IgD-negative memory B cell (primary cell): Measurements from ENCODE around the gene CD300LB. TPM values are rescaled to one million over a fixed set of nuclear protein-coding genes. Genes with fewer than 3 reads are reported as not detected.

Experiments used
- H3K27ac Mint-ChIP-seq, 3 donors: one replicate each; pipeline ENCODE4 v1.8.0; 2020 to 2022; ENCODE audit warnings: mild to moderate bottlenecking in 3 of 3, mixed read lengths in 3 of 3, moderate library complexity in 1 of 3
- H3K27me3 Mint-ChIP-seq: one replicate; pipeline ENCODE4 v1.8.0; 2021; ENCODE audit warnings: mixed read lengths
- H3K36me3 Mint-ChIP-seq: one replicate; pipeline ENCODE4 v1.8.0; 2020; ENCODE audit warnings: mild to moderate bottlenecking, mixed read lengths
- H3K4me1 Mint-ChIP-seq, 3 donors: one replicate each; pipeline ENCODE4 v1.8.0; 2020 to 2022; ENCODE audit warnings: mixed read lengths in 3 of 3, mild to moderate bottlenecking in 1 of 3
- H3K4me3 Mint-ChIP-seq, 4 donors: one replicate each; pipeline ENCODE4 v1.8.0; 2020 to 2022; ENCODE audit warnings: mild to moderate bottlenecking in 4 of 4, mixed read lengths in 4 of 4, moderate library complexity in 3 of 4
- H3K9me3 Mint-ChIP-seq, 3 donors: one replicate each; pipeline ENCODE4 v1.8.0; 2020 to 2021; ENCODE audit warnings: mixed read lengths in 3 of 3, mild to moderate bottlenecking in 1 of 3
- polyA plus RNA-seq: library from polyadenylated mRNA; unstranded; fragments of 300-500 nt; fragmentation: Illumina TruSeq; gene quantifications from one replicate; pipeline ENCODE4 v1.2.3, GENCODE V29; 2021

CD300LB gene
- polyA plus RNA-seq, 1 donor from 2014 or later: not detected

DNA sequence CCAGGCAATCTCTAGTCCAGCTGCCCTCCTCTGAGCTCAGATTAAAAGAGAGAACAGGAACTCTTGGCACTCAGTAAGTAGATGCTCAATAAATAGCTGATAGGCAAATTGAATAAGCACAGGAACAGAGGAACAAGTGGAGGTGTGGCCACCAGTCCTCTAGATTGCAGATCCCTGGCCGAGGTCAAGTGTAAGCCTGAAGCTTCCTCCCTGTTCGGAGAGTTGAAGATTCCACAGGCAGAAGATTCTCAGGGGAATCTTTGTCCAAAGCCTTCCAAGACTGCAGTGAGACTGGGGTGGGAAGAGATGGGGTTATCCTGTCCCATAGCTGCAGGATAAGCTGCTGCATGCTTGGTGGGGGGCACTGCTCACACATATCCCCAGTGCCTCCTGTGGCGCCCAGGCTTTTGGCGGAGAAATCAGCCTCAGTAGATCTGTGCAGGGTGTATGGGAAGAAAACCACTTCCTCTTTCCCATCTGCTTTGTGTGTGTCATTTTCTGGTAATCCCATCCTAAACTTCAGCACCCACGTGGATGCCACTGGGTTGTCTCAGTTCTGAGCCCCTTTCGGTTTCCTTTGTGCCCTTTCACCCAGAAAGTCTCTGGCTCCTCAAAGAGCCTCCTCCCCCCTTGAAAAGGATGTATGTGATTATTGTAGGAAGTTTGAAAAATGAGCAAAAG, 52.7 kb downstream of the CD300LB start:
- peaks cover 4 to 13% (median 8%) of the 10 kb centered on the region in 3 donors for H3K4me1 Mint-ChIP-seq
- H3K27me3 Mint-ChIP-seq: peaks cover 2% of the 10 kb centered on the region
- peak overlapping the region in 3 of 4 donors; percentile 46 to 65 (median 56) for H3K4me3 Mint-ChIP-seq
- peaks cover 16% of the 10 kb centered on the region for H3K36me3 Mint-ChIP-seq
- H3K27ac Mint-ChIP-seq: peak overlapping the region in 2 of 3 donors; percentile 33 to 70
- H3K9me3 Mint-ChIP-seq: peaks cover 0 to 10% (median 2%) of the 10 kb centered on the region in 3 donors

DNA sequence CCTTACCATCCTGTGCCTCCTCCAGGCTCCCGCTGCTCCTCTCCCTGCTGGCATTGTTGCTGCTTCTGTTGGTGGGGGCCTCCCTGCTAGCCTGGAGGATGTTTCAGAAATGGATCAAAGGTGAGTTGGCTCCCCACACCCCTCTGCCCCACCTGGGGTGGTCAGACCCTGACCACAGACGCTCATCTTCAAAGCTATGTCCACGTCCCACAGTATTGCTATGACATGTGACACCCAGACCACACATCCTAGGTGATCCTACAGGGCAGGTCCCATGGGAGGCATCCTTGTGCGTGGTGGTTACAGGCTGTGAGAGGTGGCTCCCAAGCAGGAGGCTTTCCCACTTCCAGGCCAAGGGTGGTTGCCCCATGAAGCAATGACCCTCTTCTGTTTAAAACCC, 53.9 kb downstream of the CD300LB start:
- Mint-ChIP-seq H3K27me3 (peaks cover 2% of the 10 kb centered on the region), H3K4me1 (peaks cover 4 to 13% (median 8%) of the 10 kb centered on the region in 3 donors), H3K4me3 (no peak overlapping the region), H3K27ac (peak overlapping the region in 2 of 3 donors; percentile 53 to 59), H3K36me3 (peaks cover 16% of the 10 kb centered on the region), H3K9me3 (peaks cover 0 to 10% (median 2%) of the 10 kb centered on the region in 3 donors)

DNA sequence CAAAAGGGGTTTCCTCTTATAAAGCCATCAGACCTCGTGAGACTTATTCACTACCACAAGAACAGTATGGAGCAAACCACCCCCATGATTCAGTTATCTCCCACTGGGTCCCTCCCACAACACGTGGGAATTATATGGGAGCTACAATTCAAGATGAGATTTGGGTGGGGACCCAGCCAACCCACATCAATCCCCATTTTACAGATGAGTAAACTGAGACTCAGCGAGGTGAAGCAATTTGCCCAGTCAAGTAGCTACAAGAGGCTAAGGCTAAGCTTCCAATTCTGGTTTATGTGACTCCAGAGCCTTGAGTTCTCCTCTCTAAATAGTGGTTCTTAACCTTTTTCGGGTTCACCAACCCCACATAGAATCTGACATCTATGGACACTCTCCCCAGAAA, 56.1 kb downstream of the CD300LB start:
- Mint-ChIP-seq H3K4me3 (peak overlapping the region in 1 of 4 donors; percentile 33), H3K36me3 (peaks cover 16% of the 10 kb centered on the region), H3K9me3 (peaks cover 0 to 10% (median 2%) of the 10 kb centered on the region in 3 donors), H3K27ac (no peak overlapping the region), H3K27me3 (peaks cover 2% of the 10 kb centered on the region), H3K4me1 (peaks cover 4 to 13% (median 9%) of the 10 kb centered on the region in 3 donors)

DNA sequence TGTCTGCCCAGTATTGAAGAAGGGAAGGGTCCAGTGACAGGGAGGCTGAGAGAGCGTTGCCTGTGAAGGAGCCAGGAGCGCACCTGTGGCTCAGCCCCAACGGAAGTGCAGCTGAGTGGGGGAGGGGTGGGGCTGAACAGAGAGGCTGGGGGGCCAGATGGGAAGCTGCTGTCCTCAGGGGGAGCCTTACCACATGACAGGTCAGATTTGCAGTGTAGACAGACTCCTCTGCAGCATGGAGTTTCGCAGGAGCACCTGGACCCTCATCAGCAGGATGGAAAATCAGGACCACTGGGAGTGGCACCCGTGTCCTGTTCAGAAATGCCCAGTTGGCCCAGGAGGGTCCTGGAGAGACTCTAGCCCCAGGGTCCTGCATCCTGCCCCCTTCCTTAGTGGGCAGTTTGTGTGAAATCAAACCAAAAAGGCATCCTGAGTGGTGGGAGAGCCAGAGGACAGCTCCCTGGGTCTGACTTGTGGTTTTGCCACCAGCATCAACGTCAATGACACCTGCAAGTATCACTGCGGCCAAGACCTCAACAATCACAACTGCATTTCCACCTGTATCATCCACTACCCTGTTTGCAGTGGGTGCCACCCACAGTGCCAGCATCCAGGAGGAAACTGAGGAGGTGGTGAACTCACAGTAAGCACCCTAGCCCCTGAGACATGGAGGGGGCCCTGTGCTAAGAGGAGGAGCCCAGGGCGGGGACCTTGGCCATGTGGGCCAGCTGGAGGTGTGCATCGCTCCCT, 57.1 kb downstream of the CD300LB start:
- H3K27ac Mint-ChIP-seq: peak overlapping the region in 1 of 3 donors; percentile 17
- H3K4me1 Mint-ChIP-seq: peaks cover 0 to 12% (median 9%) of the 10 kb centered on the region in 3 donors
- peak overlapping the region in 1 of 4 donors; percentile 48 for H3K4me3 Mint-ChIP-seq
- H3K36me3 Mint-ChIP-seq: peaks cover 16% of the 10 kb centered on the region
- no peaks in the 10 kb centered on the region for H3K27me3 Mint-ChIP-seq
- peaks cover 0 to 10% (median 2%) of the 10 kb centered on the region in 3 donors for H3K9me3 Mint-ChIP-seq

DNA sequence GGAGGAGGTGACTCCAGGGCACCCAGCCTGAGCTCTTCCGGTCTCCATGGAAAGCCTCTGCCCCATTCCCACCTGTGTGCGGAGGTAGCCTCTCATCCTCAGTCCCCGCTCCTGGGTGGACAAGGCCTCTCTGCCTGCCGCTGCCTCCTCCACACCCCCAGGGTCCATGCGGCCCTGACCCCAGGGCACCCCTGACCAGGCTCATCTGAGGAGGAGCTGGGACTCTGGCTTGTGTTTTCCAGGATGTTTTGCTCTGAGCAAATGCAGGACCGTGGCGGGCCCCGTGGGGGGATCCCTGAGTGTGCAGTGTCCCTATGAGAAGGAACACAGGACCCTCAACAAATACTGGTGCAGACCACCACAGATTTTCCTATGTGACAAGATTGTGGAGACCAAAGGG, 58.0 kb downstream of the CD300LB start:
- Mint-ChIP-seq H3K9me3 (peaks cover 0 to 10% (median 2%) of the 10 kb centered on the region in 3 donors), H3K27me3 (no peaks in the 10 kb centered on the region), H3K4me3 (no peak overlapping the region), H3K36me3 (peaks cover 16% of the 10 kb centered on the region), H3K4me1 (peaks cover 0 to 6% (median 3%) of the 10 kb centered on the region in 3 donors), H3K27ac (peak overlapping the region in 1 of 3 donors; percentile 17)

DNA sequence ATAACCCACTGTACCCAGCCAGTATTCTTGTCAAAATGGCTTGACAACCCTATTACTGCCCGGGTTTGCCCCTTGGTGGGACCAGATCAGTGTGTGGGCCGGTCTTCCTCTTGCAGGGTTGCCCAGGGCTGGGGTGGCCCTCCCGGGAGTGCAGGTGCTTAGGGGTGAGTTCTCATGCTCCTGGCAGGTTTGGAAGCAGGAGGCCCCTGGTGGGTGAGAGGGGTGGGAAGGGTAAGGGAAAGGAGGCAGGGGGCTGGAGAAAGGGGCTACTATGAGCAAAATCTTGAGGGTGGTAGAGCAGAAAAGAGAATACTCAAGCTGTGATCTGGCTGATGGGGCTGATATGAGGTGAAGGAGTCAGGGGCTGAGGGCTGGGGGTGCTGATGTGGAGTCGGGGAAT, 58.4 kb downstream of the CD300LB start:
- H3K4me1 Mint-ChIP-seq: peaks cover 0 to 6% (median 2%) of the 10 kb centered on the region in 3 donors
- H3K9me3 Mint-ChIP-seq: peaks cover 0 to 10% (median 2%) of the 10 kb centered on the region in 3 donors
- H3K27ac Mint-ChIP-seq: no peak overlapping the region

DNA sequence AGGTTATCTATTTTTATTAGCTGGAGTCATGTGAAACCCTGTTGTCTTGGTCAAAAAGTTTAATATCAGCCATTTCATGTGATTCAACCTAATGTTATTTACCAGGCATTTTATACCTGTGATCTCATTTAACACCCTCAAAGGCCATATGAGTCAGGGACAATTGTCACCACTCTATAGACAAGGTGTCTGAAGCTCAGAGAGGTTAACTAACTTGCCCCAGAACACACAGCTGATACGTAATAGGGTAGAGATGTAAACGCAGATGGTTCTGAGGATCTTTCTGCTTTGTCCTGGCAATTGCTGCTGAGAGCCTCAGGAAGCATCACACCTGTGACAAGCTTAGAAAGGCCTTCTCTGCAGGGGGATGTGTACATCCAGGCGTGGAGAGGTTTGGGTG, 59.9 kb downstream of the CD300LB start:
- Mint-ChIP-seq H3K9me3 (peaks cover 0 to 10% (median 2%) of the 10 kb centered on the region in 3 donors), H3K27ac (peak overlapping the region in 1 of 3 donors; percentile 76), H3K4me1 (peaks cover 5 to 11% (median 7%) of the 10 kb centered on the region in 3 donors), H3K4me3 (peak overlapping the region in 1 of 4 donors; percentile 7), H3K27me3 (no peaks in the 10 kb centered on the region), H3K36me3 (peaks cover 12% of the 10 kb centered on the region)

More for the DNA sequence above, 58.4 kb downstream of the CD300LB start:
- Mint-ChIP-seq H3K36me3 (peaks cover 16% of the 10 kb centered on the region), H3K4me3 (no peak overlapping the region), H3K27me3 (no peaks in the 10 kb centered on the region)

Other genes starting within 250 kb of the CD300LB start
- 0.33 TPM for gene KIF19, start 205.2 kb downstream of the CD300LB start, polyA plus RNA-seq
- not detected for gene BTBD17, start 169.6 kb downstream of the CD300LB start, polyA plus RNA-seq
- gene GPR142, start 164.0 kb downstream of the CD300LB start, polyA plus RNA-seq: not detected
- 0.18 TPM for gene GPRC5C, start 99.4 kb downstream of the CD300LB start, polyA plus RNA-seq
- gene CD300A, start 64.8 kb downstream of the CD300LB start, polyA plus RNA-seq: 28.0 TPM
- gene CD300C, start 14.6 kb upstream of the CD300LB start, polyA plus RNA-seq: 1.6 TPM
- gene CD300H, start 36.0 kb upstream of the CD300LB start, polyA plus RNA-seq: 0.61 TPM
- gene CD300LD, start 60.8 kb upstream of the CD300LB start, polyA plus RNA-seq: not detected
- 0.11 TPM for gene CD300E, start 92.3 kb upstream of the CD300LB start, polyA plus RNA-seq
- gene CD300LF, start 181.4 kb upstream of the CD300LB start, polyA plus RNA-seq: not detected
- gene RAB37, start 205.8 kb upstream of the CD300LB start, polyA plus RNA-seq: 76.5 TPM
- gene NHERF1, start 217.2 kb upstream of the CD300LB start, polyA plus RNA-seq: 177 TPM
- 24.5 TPM for gene NAT9, start 244.9 kb upstream of the CD300LB start, polyA plus RNA-seq